CD14-positive monocyte (primary cell): ENCODE measurements around the gene ELK1. TPM values are rescaled to one million over a fixed set of nuclear protein-coding genes. Genes with fewer than 3 reads are reported as not detected.

Experiments
- DNase-seq, 3 donors: peaks; one replicate each; pipeline ENCODE4 v3.0.0-alpha.2; 2011 to 2022
- H2AFZ ChIP-seq: 2 replicates; pipeline ENCODE4 v1.6.0; 2012; ENCODE audit warnings: mild to moderate bottlenecking, low read depth, low read length, inconsistent platforms; ENCODE audit not compliant: insufficient read depth, poor library complexity, severe bottlenecking
- H3K27ac ChIP-seq, 2 donors: 1 replicate in 1 of 2; 2 replicates in 1 of 2; pipeline ENCODE4 v1.5.1; 2012 to 2013; ENCODE audit warnings: low read length in 2 of 2, control low read depth in 1 of 2, inconsistent platforms in 1 of 2, low read depth in 1 of 2, mild to moderate bottlenecking in 1 of 2
- H3K27me3 ChIP-seq, 2 donors: one replicate each; pipeline versions ENCODE4 v1.6.0 to v1.6.1; 2011 to 2013; ENCODE audit warnings: low read length in 2 of 2; ENCODE audit not compliant: control insufficient read depth in 2 of 2, insufficient read depth in 2 of 2
- H3K36me3 ChIP-seq, 2 donors: replicated peaks in 1 of 2; 1 replicate in 1 of 2; 2 replicates in 1 of 2; pipeline versions ENCODE4 v1.5.1 to v1.6.1; 2012 to 2013; ENCODE audit warnings: low read length in 2 of 2, control low read depth in 1 of 2, inconsistent platforms in 1 of 2, mild to moderate bottlenecking in 1 of 2; ENCODE audit not compliant: insufficient read depth in 2 of 2, control insufficient read depth in 1 of 2
- H3K4me1 ChIP-seq, 2 donors: 1 replicate in 1 of 2; 2 replicates in 1 of 2; pipeline versions ENCODE4 v1.5.1 to v1.6.1; 2012 to 2013; ENCODE audit warnings: low read length in 2 of 2, control low read depth in 1 of 2, inconsistent platforms in 1 of 2, mild to moderate bottlenecking in 1 of 2, moderate library complexity in 1 of 2; ENCODE audit not compliant: insufficient read depth in 2 of 2, control insufficient read depth in 1 of 2
- H3K4me2 ChIP-seq: replicated peaks from 2 replicates; pipeline ENCODE3; 2012; ENCODE audit warnings: low read length, moderate library complexity, mild to moderate bottlenecking; ENCODE audit not compliant: poor library complexity, severe bottlenecking; ENCODE audit errors: extremely low read depth
- H3K4me3 ChIP-seq, 3 experiments: fragments of 200-600 bp in 1 of 3; sonication (generic) in 1 of 3; replicated peaks in 1 of 3; 1 replicate in 2 of 3; 2 replicates in 1 of 3; pipeline ENCODE4 v1.5.1; 2011 to 2013; ENCODE audit warnings: low read length in 3 of 3, mild to moderate bottlenecking in 3 of 3, control low read depth in 2 of 3, low read depth in 2 of 3, inconsistent platforms in 1 of 3, moderate library complexity in 1 of 3
- H3K79me2 ChIP-seq: 2 replicates; pipeline ENCODE4 v1.6.0; 2012; ENCODE audit warnings: mild to moderate bottlenecking, control low read depth, inconsistent platforms, low read length, moderate library complexity; ENCODE audit not compliant: insufficient read depth
- H3K9ac ChIP-seq: 2 replicates; pipeline ENCODE4 v1.6.0; 2017; ENCODE audit warnings: low read length, mild to moderate bottlenecking; ENCODE audit not compliant: insufficient read depth, poor library complexity, severe bottlenecking
- H3K9me3 ChIP-seq, 2 donors: replicated peaks in 1 of 2; 1 replicate in 1 of 2; 2 replicates in 1 of 2; pipeline versions ENCODE4 v1.5.1 to v1.6.1; 2012 to 2013; ENCODE audit warnings: low read length in 2 of 2, control low read depth in 1 of 2; ENCODE audit not compliant: control insufficient read depth in 1 of 2, insufficient read depth in 1 of 2
- H4K20me1 ChIP-seq: 2 replicates; pipeline ENCODE4 v1.6.0; 2012; ENCODE audit warnings: mild to moderate bottlenecking, low read length, control low read depth, moderate library complexity; ENCODE audit not compliant: insufficient read depth
- H3K27ac Mint-ChIP-seq, 7 donors: one replicate each; pipeline ENCODE4 v1.8.0; 2020; ENCODE audit warnings: mild to moderate bottlenecking in 7 of 7, mixed read lengths in 7 of 7, moderate library complexity in 6 of 7, inconsistent platforms in 2 of 7
- H3K27me3 Mint-ChIP-seq, 3 donors: one replicate each; pipeline ENCODE4 v1.8.0; 2021 to 2022; ENCODE audit warnings: low read depth in 3 of 3, mild to moderate bottlenecking in 3 of 3, mixed read lengths in 3 of 3, moderate library complexity in 3 of 3, inconsistent platforms in 1 of 3
- H3K36me3 Mint-ChIP-seq, 2 donors: one replicate each; pipeline ENCODE4 v1.8.0; 2020; ENCODE audit warnings: mixed read lengths in 2 of 2, inconsistent platforms in 1 of 2, mild to moderate bottlenecking in 1 of 2
- H3K4me1 Mint-ChIP-seq: one replicate; pipeline ENCODE4 v1.8.0; 2020; ENCODE audit warnings: mild to moderate bottlenecking, mixed read lengths
- H3K4me3 Mint-ChIP-seq, 2 donors: one replicate each; pipeline ENCODE4 v1.8.0; 2020; ENCODE audit warnings: mild to moderate bottlenecking in 2 of 2, mixed read lengths in 2 of 2, moderate library complexity in 1 of 2
- H3K9me3 Mint-ChIP-seq, 7 donors: one replicate each; pipeline ENCODE4 v1.8.0; 2020 to 2022; ENCODE audit warnings: mixed read lengths in 7 of 7, mild to moderate bottlenecking in 6 of 7, moderate library complexity in 6 of 7, inconsistent platforms in 2 of 7
- CTCF ChIP-seq: fragments of 200-600 bp; IDR thresholded peaks from one replicate; pipeline ENCODE4 v1.8.0; 2022; ENCODE audit warnings: antibody characterized with exemption, mild to moderate bottlenecking
- WGBS: methylation state at CpG from one replicate; pipeline ENCODE4 v1.1.5; 2013; ENCODE audit warnings: missing lambda C conversion rate; ENCODE audit not compliant: insufficient coverage; 5-methylcytosine and 5-hydroxymethylcytosine counted together
- intact Hi-C, 2 donors: fragments of 100-400 bp; cut with micrococcal nuclease; formaldehyde crosslinking; loops; one replicate each; pipeline versions ENCODE4 v1.15.0 to v1.15.1; 2023
- polyA plus RNA-seq, 3 donors: library from polyadenylated mRNA; depleted of rRNA in 1 of 3; unstranded in 2 of 3; stranded (reverse) in 1 of 3; fragments of 300-500 nt in 2 of 3; fragments of >200 nt in 1 of 3; fragmentation: Illumina TruSeq in 2 of 3; gene quantifications; 1 replicate in 2 of 3; 2 replicates in 1 of 3; pipeline ENCODE4 v1.2.3, GENCODE V29; 2012 to 2021

ELK1 gene
- polyA plus RNA-seq, 3 donors, result 9.5 to 11.9 (median 10.7) TPM

DNA sequence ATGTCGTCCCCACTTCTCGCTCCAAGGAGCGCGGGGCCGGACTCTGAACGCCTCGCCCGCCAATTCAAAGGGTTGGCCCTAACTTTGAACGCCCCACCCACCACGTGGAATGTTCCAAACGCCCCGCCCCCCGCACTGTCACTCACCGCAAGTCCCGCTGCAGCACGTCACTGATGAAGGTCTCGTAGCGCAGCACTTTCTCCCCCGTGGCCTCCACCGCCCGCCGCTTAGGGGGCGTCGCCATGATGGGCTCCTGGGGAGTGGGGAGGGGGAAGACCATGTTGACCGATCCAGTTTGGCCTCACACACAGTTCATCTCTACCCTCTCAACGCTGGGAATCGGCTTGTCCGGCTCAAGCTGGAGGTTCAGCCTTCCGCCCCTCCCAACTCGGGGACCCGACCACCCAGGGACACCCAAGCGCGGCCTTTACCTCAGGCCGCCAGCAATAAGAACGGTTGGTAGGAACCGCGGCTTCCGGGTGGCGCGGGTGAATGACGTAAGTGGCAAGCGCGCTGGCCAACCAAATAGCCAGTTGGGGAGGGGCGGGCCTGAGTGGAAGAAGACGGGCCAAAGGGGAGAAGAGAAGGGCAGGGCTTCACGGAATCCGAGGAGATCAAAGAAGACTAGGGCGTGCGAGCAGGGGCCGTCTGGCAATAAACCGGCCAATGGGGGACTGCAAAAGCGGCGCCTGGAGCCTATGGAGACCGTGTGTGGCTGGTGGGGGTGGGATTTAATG, 8.5 kb upstream of the ELK1 start, which contains the start of gene UXT:
Gene UXT (minus strand): TSS at position 497 of the 737 bp plus-strand sequence. CDS start 253 bp downstream, at position 244.
- H3K36me3 Mint-ChIP-seq, result peaks cover 22 to 25% of the 10 kb centered on the region in 2 donors
- H3K4me3 ChIP-seq, result peak within 1 kb of the TSS; percentile 62 to 72 (median 66)
- H4K20me1 ChIP-seq, result peaks cover 3% of the 10 kb centered on the region
- peak; percentile 85 to 93 (median 93) for DNase-seq
- peaks cover 14% of the 10 kb centered on the region for H3K79me2 ChIP-seq
- H3K27ac ChIP-seq, result peak within 1 kb of the TSS; percentile 93 to 96
- intact Hi-C loops, result loop anchor here in 1 of 2 donors (10.0 kb wide), 1 partner anchor 176 kb away; the partner anchor contains the start of gene ZNF81
- no peaks in the 10 kb centered on the region for H3K27me3 ChIP-seq
- H3K4me2 ChIP-seq, result peak within 1 kb of the TSS; percentile 71
- H3K9me3 ChIP-seq, result no peaks in the 10 kb centered on the region
- H2AFZ ChIP-seq, result peak within 1 kb of the TSS; percentile 49
- peak within 1 kb of the TSS; percentile 90 for H3K9ac ChIP-seq
- peak within 1 kb of the TSS; percentile 97 to 99 (median 99) for H3K27ac Mint-ChIP-seq
- H3K4me3 Mint-ChIP-seq, result peak within 1 kb of the TSS; percentile 85 to 93
- WGBS, result 2% methylated on average over 13 of the region's 54 CpGs
- peaks cover 9 to 12% of the 10 kb centered on the region in 2 donors for H3K4me1 ChIP-seq
- peaks cover 15% of the 10 kb centered on the region for H3K4me1 Mint-ChIP-seq
- TF ChIP-seq CTCF, result no peak
- H3K9me3 Mint-ChIP-seq, result peaks cover 0 to 10% (median 6%) of the 10 kb centered on the region in 7 donors
- H3K36me3 ChIP-seq, result peaks cover 28 to 38% of the 10 kb centered on the region in 2 donors
- peaks cover 0 to 6% (median 0%) of the 10 kb centered on the region in 3 donors for H3K27me3 Mint-ChIP-seq

GRCh38 chrX:47658301-47658683, 7.9 kb upstream of the ELK1 start:
- Mint-ChIP-seq H3K9me3 (peaks cover 0 to 10% (median 6%) of the 10 kb centered on the region in 7 donors), H3K27ac (peak overlapping the region; percentile 97 to 99 (median 99)), H3K4me1 (peaks cover 15% of the 10 kb centered on the region), H3K4me3 (peak overlapping the region; percentile 85 to 93), H3K36me3 (peaks cover 24 to 31% of the 10 kb centered on the region in 2 donors), H3K27me3 (peaks cover 0 to 5% (median 0%) of the 10 kb centered on the region in 3 donors)
- Histone ChIP-seq H3K9me3 (no peaks in the 10 kb centered on the region), H3K4me1 (peaks cover 9 to 12% of the 10 kb centered on the region in 2 donors), H3K4me3 (peak overlapping the region; percentile 30 to 72 (median 62)), H3K79me2 (peaks cover 14% of the 10 kb centered on the region), H3K36me3 (peaks cover 28 to 43% of the 10 kb centered on the region in 2 donors), H3K9ac (peak overlapping the region; percentile 90), H2AFZ (no peak overlapping the region), H3K27ac (peak overlapping the region; percentile 93 to 96), H4K20me1 (peaks cover 3% of the 10 kb centered on the region), H3K4me2 (peak overlapping the region; percentile 71), H3K27me3 (no peaks in the 10 kb centered on the region)
- 0% methylated on average over 5 of the region's 13 CpGs for WGBS
- intact Hi-C loops, result loop anchor here in 1 of 2 donors (10.0 kb wide), 1 partner anchor 177 kb away; the partner anchor contains the start of gene ZNF81
- TF ChIP-seq CTCF, result no peak
- DNase-seq, result no peak
